ENCODE measurements around the gene ID1.
A peak's percentile ranks its signal among the peaks of the same experiment; 100 is the strongest.

ID1 gene, protein sequence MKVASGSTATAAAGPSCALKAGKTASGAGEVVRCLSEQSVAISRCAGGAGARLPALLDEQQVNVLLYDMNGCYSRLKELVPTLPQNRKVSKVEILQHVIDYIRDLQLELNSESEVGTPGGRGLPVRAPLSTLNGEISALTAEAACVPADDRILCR

DNA sequence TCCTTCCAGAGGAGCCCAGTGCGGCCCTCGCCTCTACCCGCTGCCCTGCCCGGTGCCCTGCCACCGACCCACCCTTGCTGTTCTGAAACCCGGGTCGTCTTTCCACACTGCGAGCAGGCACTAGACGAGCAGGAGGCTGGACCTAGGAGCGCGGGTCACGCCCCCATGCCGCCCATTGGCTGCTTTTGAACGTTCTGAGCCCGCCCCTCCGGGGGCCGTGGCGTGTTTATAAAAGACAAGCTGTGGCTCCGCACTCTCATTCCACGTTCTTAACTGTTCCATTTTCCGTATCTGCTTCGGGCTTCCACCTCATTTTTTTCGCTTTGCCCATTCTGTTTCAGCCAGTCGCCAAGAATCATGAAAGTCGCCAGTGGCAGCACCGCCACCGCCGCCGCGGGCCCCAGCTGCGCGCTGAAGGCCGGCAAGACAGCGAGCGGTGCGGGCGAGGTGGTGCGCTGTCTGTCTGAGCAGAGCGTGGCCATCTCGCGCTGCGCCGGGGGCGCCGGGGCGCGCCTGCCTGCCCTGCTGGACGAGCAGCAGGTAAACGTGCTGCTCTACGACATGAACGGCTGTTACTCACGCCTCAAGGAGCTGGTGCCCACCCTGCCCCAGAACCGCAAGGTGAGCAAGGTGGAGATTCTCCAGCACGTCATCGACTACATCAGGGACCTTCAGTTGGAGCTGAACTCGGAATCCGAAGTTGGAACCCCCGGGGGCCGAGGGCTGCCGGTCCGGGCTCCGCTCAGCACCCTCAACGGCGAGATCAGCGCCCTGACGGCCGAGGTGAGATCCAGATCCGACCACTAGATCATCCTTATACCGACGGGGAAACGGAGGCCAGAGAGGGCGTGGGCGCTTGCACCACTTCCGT is at the start of gene ID1:
Gene ID1 (plus strand): TSS at position 259 of the 871 bp plus-strand sequence. CDS start 99 bp downstream, at position 358.
- DNase-seq = peak; percentile 86 to 94

DNA sequence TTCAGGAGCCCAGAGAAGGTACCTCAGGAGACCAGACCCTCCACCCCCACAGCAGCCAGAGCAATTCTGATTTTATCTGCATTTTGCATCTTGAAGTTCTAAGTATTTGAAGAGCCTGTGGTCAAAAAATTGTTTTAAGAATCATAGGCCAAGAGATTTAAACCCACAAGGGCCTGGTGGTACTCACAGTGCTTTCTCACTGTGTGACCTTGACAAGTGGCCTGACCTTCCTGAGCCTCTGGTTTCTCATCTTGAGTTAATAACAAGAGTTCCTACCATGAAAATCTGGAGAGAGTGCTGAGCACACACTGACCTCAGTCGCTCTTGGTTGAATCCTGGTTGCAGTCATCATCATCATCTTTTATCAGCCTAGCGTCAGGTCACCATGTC is 45.4 kb upstream of the ID1 start:
- DNase-seq = no peak

DNA sequence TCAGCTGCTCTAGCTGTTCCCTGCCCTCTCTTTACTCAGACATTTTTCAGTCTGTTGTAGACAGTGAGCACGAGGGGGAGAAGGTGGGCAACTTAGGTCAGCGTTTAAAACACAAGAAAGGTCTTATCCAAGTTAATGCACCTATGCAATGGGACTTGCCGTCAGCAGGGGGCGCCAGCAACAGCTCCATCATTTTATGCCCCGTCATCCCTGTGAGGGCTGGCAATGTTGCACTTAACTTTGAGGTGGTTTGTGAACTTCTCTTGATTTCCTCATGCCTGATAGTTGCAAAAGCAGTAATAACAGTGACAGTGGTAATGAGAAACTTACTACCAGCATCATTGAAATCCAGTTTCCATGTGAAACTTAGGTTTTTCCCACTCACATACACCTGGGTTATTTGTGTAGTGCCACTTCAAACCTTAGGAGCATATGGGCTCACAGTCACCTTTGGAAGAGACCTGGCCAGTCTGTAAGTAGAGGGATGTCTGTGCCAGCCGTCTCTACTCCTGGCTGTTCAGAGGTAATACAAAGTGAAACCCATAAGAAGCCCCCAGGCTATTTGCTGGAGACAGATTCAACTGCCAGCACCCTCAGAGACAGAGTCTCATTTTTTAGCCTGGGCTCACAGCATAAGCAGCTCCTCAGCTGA is 44.9 kb upstream of the ID1 start:
- peak in 1 of 2 donors; percentile 16 for DNase-seq

DNA sequence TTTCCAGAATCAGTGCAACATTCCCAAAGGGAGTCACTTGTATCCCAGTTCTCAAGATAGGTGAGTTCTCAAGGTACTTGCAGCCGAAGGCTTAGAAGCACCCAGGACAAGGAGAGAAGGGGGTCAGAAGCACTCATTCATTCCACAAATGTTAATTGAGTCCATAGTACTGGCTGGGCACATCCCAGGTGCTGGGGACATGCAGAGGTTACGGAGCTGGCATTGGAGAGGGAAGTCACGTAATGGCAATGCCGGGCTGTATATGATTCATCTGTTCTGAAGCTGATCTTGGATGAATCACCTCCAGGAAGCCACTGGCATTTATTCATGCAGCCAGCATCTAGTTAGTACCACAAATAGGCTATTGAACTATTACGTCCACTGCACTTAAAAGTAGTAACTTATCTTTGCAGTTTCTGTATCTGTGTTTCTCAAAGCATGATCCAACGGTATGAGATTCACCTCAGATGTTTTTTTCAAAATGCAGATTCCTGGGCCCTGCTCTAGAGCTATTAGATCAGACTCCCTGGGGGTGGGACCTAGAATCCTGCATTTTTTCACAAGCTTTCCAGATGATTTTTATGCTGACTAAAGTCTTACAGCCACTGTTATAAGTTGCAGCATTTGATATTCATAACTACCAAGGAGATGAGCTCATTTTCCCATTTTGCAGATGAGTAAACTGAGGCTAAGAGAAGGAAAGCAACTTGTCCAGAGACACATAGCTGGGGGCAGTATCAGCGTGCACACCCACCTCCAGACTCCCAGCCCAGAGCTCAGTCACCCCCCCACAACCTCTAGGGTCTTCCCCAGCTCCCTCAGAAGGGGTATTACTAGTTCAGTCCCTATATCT is 44.1 kb upstream of the ID1 start:
- DNase-seq = no peak

DNA sequence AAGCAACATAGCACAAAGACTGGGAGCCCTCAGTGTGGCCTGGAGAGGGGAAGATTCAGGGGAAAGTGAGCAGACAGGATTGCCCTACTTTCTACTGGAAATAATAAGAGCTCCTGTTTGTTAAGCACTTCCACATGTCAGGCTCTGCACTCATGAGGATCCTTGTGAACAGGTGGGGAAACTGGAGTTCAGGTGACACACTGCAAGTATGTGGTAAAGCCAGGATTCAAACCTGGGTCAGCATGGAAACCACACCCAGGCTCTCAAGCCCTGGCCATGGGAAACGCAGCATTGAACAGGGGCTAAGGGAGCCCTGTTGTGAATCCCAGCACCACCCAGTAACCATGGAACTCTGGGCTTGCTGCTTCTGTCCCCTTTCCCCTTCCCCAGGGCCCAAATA is 42.8 kb upstream of the ID1 start:
- DNase-seq = no peak

DNA sequence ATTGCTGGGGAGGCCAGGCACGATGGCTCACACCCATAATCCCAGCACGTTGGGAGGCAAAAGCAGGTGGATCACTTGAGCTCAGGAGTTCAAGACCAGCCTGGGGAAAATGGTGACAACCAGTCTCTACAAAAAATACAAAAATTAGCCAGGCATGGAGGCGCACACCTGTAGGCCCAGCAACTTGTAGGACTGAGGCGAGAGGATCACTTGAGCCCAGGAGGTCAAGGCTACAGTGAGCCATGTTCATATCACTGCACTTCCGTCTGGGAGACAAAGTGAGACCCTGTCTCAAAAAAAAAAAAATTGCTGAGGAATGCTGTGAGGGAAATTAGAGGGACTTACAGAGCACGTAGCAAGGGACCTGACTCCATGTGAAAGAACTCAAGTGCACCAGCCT is 40.8 kb upstream of the ID1 start:
- DNase-seq = no peak

DNA sequence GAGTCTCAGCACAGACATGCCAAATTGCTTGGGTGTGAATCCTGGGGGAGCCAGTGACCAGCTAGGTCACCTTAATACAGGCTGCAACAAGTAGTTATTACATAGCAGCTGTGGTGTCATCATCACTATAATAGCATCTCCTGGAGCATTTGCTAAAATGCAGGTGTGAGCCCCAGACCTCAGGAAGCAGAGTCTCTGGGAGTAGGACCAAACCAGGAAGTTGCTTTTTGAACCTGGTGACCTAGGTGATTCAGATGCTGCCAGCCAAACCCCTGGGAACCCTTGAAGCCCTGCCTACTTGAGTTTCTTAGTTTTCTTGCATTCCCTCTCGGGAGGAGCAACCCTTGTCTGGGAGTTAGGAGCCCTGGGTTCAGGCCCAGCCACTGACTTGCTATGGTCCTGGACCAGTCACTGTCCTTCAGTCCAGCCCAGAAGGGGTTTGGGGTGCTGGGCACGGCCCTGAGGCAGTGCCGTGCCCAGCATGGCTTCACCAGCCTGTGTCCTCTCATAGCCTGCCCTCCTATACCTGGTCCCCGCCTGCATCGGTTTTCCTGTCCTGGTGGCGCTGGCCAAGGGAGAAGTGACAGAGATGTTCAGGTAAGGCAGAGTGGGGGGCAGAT is 39.3 kb upstream of the ID1 start:
- DNase-seq = no peak

DNA sequence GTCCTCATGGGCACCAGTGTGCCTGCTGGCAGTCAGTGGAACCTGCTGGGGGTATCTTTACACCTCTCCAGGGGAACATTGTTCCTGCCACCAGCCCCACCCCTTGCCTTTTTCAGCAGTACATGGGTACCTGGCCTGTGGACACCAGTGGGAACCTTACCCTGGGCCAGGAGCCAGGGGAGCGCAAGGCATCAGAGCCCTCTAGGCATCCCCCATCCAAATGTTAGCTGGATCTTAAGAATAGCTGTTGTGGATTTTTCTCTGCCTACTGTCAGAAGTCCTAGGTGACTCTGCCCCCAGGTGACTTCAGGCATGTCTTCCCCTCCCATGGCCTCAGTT is 38.8 kb upstream of the ID1 start:
- DNase-seq = no peak

DNA sequence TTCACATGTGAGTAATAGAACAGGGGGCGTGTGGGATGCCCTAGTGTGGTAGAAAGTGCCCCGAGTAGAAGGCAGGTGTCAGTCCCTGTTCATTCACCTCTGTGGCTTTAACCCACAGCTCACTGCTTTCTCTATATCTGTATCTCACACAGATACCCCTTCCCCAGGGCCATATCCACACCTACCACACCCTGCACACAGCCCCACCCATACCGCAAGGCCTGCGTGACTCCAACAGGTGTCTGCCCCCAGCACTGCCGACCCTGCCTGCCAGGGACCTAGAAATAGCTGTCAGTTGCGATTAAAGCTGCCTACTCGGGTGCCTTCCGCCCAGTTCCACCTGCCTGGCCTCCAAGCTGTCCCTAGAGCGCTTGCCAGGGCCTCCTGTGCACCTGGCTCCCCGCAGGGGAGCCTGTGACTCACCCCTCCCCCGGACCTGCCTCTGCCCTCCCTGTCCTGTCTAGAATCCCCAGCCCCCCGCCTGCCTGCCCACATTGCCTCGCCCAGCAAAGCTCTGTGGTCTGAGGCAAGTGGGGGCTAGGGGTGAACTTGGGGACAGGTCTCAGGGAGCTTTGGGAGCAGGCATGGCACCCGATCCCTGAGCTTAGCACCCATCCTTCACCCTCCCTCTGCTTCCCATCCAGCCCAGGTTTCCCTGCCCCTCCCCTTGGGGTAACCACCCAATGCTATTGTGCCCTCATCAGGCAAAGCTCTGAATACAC is 38.3 kb upstream of the ID1 start:
- no peak for DNase-seq

DNA sequence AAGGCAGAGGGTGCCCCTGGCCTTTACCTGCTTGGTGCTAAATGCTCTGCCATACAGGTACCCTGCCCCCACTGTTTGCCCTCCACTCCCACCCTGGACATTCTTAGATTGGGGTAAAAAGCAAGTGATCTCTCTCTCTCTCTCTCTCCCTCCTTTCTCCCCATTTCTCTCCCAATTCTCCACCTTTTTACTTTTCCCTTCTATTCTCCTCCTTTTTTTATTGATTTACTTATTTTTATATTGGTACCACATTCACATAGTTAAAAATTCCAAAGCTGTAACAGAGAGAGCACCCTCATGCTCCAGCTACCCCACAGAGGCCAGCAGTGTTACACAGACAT is 37.7 kb upstream of the ID1 start:
- DNase-seq = no peak

DNA sequence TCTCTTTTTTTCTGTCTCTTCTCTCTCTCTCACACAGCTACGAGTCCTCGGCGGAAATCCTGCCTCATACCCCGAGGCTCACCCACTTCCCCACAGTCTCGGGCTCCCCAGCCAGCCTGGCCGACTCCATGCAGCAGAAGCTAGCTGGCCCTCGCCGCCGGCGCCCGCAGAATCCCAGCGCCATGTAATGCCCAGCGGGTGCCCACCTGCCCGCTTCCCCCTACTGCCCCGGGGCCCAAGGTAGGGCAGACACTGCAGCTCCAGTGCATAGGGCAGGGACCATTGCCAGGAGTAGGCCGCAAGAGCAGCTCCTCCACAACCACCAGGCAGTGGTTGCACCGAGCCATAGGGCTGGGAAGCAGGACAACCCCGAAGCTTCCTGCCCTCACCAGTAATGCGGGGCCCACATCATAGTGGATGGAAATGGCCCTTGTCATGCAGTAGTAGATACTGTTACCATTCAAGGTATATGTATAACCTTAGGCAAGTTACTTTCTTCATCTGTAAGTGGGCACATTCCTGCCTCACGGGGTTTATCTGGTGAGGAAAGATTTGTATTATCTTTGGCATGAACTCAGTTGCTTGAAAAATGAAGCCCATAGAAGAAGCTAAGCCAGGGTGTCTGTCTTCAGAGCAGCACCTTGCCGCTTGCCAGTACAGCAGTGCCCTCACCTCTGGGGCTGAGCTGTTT is 36.9 kb upstream of the ID1 start:
- DNase-seq = no peak

DNA sequence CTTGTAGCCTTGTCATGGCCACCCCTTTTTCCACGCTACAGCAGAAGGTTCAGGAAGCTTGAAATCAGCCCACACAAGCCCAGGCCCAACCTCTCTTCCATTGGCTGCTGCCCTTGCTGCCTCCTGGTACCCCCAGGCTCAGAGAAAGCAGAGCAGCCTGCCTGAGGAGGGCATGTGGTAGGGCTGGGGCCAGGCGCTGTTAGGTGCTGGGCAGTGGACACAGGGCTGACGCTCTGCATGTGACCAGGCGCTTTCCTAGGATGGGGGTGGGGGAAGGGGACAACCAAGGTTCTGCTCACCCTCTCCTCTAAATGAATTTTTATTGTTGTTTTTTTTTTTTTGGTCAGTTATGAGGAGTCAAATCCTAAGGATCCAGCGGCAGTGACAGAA is 36.3 kb upstream of the ID1 start:
- no peak for DNase-seq

DNA sequence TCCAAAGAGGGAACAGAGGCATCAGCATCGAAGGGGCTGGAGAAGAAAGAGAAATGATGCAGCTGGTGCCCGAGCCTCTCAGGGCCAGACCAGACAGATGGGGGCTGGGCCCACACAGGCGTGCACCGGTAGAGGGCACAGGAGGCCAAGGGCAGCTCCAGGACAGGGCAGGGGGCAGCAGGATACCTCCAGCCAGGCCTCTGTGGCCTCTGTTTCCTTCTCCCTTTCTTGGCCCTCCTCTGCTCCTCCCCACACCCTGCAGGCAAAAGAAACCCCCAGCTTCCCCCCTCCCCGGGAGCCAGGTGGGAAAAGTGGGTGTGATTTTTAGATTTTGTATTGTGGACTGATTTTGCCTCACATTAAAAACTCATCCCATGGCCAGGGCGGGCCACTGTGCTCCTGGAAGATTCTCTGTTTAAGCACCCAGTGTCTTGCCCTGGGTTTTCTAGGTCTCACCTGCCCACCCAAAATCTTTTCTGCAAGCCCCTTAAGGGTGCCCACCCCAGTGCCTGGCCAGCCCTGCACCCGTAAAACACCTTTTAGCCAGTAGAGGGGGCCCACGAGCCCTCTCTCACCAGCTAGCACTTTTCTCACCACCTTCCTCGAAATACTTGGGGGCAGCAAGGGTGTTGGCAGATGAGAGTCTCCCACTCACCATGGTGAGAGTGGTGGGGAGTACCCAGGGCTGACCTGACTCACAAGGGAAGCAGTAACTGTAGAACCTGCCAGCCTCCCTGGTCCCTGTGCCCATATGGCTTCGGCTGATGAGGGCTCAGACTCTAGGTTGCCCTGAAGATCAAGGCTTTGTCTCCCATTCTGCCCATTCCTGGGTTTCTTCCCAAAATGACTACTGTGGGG is 35.7 kb upstream of the ID1 start:
- peak in 1 of 2 donors; percentile 41 for DNase-seq

DNA sequence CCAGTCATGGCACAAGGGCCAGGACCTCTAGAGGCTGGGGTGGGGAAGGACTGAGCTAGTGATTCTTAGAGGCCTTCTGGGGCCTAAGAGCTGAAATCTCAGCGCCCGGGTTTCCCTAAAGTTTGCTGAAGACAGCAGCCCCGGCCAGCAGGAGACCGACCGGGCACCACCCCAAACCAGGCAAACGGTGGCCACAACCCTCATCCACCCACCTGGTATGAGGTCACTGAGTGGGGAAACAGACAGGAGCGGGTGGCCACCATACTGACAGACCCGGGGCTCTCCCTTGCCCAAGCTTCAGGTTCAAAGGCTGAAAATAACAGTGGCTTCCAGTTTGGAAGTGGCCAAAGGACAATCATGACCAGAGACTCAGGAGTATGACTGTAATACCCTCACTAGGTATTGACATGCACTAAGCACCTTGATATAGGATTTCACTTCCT is 35.0 kb upstream of the ID1 start:
- DNase-seq = no peak

DNA sequence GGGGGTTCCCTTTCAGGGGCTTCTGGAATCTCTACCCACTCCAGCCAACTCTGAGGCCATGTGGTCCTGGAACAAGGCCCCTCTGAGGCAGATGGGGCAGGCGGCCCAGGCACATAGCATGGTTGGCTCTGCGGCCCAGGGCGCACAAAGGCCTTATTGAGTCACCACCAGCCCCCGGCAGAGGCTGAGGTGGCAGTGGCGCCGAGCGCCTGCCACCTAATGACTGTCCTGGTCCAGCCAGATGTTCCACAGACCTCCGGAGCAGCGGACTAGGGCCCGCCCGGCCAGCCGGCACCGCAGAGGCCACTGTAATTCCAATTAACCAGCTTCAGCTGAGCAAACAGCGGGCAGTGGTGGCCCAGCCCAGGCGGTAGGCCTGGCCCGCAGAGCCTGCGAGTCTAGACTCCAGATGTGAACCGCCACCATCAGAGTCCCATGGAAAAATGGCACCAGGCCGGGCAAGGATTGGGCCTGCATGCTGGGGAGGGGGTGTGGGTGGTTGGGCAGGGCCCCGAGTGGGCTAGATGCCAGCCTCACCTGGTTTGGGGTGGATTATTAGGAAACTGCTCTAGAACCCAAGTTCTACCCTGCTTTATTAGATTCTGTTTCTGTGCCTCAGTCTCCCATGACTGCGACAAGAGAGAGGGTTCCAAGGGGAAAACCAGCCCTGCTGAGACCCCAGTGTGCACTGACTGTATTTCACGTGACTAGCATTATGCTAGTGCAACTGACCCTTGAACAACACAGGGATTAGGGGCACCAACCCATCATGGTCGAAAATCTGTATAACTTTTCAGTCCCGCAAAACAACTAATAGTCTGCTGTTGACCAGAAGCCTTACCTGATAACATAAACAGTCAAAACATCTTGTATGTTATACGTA is 34.1 kb upstream of the ID1 start:
- peak; percentile 82 to 86 for DNase-seq

DNA sequence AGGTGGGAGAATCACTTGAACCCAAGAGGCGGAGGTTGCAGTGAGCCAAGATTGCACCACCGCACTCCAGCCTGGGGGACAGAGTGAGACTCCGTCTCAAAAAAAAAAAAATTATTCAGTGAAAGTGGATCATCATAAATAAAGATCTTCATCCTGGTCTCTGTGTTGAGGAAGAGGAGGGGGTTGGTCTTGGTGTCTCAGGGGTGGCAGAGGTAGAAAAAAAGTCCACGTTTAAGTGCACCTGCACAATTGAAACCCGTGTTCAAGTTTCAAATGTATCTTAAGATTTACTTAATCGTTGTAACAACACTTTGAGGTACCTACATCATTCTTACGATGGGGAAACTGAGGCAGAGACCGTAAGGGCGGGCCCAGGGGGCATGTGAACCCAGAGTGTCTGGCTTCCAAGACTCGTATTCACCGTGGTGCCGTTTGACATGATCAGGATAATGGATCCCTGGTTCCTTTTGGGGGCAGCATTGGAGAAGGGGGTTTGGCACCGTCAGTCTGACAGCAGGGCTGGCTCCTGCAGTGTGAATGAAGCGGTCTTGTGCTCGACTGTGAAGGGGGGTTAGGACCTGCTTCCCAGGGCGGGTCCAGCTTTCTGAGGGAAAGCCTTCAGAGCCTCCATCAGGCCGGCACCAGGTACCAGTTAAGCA is 32.9 kb upstream of the ID1 start:
- DNase-seq = no peak

DNA sequence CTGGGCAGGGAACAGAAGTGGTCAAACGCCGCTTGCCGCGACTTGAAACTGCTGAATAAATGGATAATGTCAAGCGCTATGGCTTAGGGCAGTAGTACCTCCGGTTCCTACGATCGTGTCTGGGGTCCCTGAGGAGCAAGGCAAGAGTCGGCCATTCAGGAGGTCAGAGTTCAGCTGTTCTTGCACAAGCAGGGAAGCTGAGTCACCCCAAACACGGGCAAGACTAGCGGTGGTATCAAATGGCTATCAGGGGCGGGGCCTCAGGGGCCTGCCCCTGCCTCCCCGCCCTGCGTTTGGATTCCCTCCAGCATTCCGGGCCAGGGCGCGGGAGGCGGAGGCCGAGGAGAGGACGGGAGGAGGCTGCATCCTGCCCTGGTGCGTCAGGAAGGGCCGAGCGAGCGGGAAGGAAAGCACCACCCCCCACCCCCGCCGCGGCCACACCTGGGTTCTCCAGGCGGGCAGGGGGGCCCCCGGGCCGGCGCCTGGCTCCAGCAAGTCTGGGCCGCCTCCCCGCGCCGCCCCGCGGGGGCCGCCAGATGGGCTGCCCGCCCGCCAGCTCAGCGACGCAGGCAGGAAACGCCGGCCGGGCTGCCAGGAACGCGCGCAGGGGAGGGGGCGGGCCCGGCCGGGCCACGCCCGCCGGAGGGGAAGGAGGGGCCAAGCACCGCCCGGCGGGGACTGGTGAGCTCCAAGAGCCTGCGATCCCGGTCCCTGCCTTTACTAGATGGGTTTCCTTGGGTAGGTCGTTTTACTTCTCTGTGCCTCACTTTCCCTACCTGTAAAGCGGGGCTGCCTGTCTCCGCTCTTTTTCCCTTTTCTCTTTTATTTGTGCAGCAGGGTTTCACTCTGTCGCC is 32.2 kb upstream of the ID1 start:
- DNase-seq = peak; percentile 84 to 86

Data from hippocampal formation (tissue), 2 donors.